Right renal pelvis (tissue), 4 donors: Measurements from ENCODE around the gene VIL1. TPM values are rescaled to one million over a fixed set of nuclear protein-coding genes. Genes with fewer than 3 reads are reported as not detected.

Source experiments
- DNase-seq, 4 donors: peaks; one replicate each; pipeline ENCODE4 v3.0.0-alpha.2; 2013; ENCODE audit warnings: low read depth in 4 of 4, low spot score in 3 of 4, missing footprints in 1 of 4
- polyA plus RNA-seq, 4 donors: library from polyadenylated mRNA; unstranded; fragments of 120-200 nt; gene quantifications; one replicate each; pipeline ENCODE4 v1.2.1, GENCODE V29; 2013; ENCODE audit not compliant: insufficient read length in 4 of 4

The VIL1 gene
- polyA plus RNA-seq, 4 donors, result 20.0 to 26.1 (median 23.4) TPM

- no peak for DNase-seq
Observed at GRCh38 chr2:218479595-218479994, 60.7 kb downstream of the VIL1 start.

GRCh38 chr2:218482651-218483050, 63.7 kb downstream of the VIL1 start:
- no peak for DNase-seq

DNA sequence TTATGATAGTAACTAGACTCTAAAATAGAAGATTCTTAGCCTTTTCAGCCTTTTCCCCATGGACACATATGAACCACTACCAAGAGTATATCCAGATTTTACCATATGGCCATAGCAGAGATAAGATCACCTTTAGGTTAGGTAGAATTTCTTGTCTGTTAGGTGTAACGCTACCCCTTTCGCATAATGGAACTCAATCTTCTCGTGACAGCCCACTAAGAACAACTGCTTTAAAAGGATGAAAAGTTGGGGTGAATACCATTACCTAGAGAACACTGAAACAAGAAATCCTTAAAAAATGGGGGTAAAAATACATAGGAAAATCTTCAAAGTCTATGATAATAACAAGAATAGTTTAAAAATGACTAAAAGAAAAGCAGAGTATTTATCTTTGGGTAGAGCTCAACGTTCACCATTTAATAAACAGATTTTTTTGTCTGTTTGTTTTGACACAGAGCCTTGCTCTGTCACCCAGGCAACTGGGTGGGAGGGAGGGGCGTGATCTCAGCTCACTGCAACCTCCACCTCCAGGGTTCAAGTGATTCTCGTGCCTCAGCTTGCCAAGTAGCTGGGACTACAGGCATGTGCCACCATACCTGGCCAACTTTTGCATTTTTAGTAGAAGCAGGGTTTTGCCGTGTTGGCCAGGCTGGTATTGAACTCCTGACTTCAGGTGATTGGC, 67.2 kb downstream of the VIL1 start:
- no peak for DNase-seq

GRCh38 chr2:218500501-218501060, 81.7 kb downstream of the VIL1 start:
- no peak for DNase-seq

DNA sequence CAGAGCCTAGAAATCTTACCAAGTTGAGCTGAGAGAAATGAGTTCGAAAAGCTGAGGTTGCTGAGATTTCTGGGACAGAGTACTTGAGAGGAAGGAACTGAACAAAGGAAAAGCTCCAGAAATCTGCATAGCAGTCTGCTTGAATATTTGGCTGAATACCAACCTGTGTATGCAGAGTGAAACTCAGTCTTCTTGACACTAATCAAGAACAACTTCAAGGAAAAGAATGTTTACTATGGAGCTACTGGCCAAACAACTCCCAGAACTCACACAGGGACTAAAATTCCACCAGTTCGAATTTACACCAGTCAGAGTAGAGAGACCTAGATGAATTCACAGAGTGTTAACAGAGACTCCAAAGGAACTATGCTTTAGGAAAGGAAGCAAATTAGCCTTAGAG, 82.7 kb downstream of the VIL1 start:
- no peak for DNase-seq

Other genes starting within 250 kb of the VIL1 start
- 100 to 1,000 TPM; 246 to 268 (median 258) TPM for gene ARPC2, start 201.9 kb upstream of the VIL1 start, polyA plus RNA-seq
- gene GPBAR1, start 158.1 kb upstream of the VIL1 start, polyA plus RNA-seq, result 1 to 10 TPM; 2.1 to 2.4 (median 2.3) TPM
- 100 to 1,000 TPM; 113 to 145 (median 117) TPM for gene AAMP, start 149.0 kb upstream of the VIL1 start, polyA plus RNA-seq
- gene PNKD, start 148.6 kb upstream of the VIL1 start, polyA plus RNA-seq, result 100 to 1,000 TPM; 103 to 132 (median 111) TPM
- 100 to 1,000 TPM in 2 of 4 donors, 10 to 100 TPM in 2; 90.9 to 107 (median 99.8) TPM for gene TMBIM1, start 126.6 kb upstream of the VIL1 start, polyA plus RNA-seq
- gene CATIP, start 62.3 kb upstream of the VIL1 start, polyA plus RNA-seq, result 1 to 10 TPM; 4.3 to 6.2 (median 5.3) TPM
- 1 to 10 TPM in 1 of 4 donors, under 1 TPM in 3; 0.57 to 1.1 (median 0.69) TPM for gene SLC11A1, start 36.9 kb upstream of the VIL1 start, polyA plus RNA-seq
- gene CTDSP1, start 19.3 kb upstream of the VIL1 start, polyA plus RNA-seq, result 100 to 1,000 TPM; 139 to 174 (median 150) TPM
- gene USP37, start 149.2 kb downstream of the VIL1 start, polyA plus RNA-seq, result 10 to 100 TPM; 14.7 to 18.8 (median 16.0) TPM
- gene CNOT9, start 149.7 kb downstream of the VIL1 start, polyA plus RNA-seq, result 10 to 100 TPM; 45.8 to 60.2 (median 50.6) TPM
- 1 to 10 TPM; 6.2 to 9.0 (median 7.5) TPM for gene PLCD4, start 188.8 kb downstream of the VIL1 start, polyA plus RNA-seq
- gene ZNF142, start 240.5 kb downstream of the VIL1 start, polyA plus RNA-seq, result 10 to 100 TPM; 16.0 to 19.5 (median 17.7) TPM
- gene BCS1L, start 240.6 kb downstream of the VIL1 start, polyA plus RNA-seq, result 10 to 100 TPM; 44.2 to 58.4 (median 51.1) TPM